ENCODE results near the gene SH3PXD2B. TPM values are rescaled to one million over a fixed set of nuclear protein-coding genes. Genes with fewer than 3 reads are reported as not detected.
A peak's percentile ranks its signal among the peaks of the same experiment; 100 is the strongest.
"Not testable (repeated sequence)": the region's sequence is repeated elsewhere in the genome, so short reads cannot be mapped to it uniquely, and the experiment has no call there.

SH3PXD2B gene
- total and polyA plus RNA-seq, 2 donors (not counting 1 experiment from before 2014, with no cell fraction given): 12.6 to 21.1 TPM

DNA sequence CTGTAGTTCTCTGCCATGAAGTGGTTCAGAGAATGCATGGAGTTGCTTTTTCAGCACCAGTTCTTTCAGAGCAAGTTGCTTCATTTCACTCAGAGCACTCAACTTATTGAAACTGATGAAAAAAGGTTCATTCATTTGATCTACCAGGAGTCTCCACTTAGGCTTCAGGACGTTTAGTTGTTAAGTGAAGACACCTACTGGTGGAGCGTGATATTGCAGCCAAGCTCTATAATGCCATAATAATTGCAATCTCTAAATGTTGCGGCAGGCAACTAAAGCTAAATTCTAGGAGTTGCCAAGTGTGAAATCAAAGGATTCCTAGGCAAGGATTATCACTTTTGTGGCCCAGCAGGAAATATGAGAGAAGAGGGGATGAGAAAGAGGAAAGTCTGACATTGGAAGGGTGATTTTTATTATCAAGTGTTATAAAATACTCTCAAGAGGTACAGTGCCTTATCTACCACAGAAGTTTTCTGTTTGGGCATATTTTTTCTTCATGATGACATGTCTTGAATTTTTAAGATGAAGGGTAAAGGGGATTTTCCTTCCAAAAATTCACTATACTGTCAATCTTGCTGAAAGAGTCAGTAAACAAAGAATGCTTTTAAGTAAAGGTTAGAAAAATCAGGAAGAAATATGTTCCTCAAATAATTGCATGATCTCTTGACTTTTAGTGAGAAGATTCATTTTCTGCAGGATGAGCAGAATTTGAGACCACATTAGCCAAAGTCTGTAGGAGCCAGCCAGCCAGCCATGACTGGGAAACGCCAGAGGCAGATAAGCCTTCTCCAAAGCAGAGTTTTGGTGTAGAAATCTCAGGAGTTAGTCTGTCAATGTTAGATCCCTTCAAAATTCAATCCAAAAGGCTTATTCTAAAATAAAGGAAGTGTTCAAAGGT is 83.4 kb downstream of the SH3PXD2B start:
- no peak overlapping the region for H3K27ac ChIP-seq (ENCODE audit: insufficient read depth, low read length)
- H3K9ac ChIP-seq (ENCODE audit: insufficient read depth, low read length): no peak overlapping the region
- no peak overlapping the region for H2AFZ ChIP-seq (ENCODE audit: low read length)
- no peak overlapping the region for H3K4me3 ChIP-seq (replicated peaks in 1 of 4; ENCODE audit: control extremely low read depth in 1 of 4, insufficient read depth in 1 of 4, low read depth in 3 of 4, low read length in 4 of 4)
- no peaks in the 10 kb centered on the region for H4K20me1 ChIP-seq (ENCODE audit: control insufficient read depth, extremely low read depth, insufficient read depth, low read length)
- H3K4me2 ChIP-seq (ENCODE audit: extremely low read depth, insufficient read depth, low read length): no peak overlapping the region
- TF ChIP-seq, protein P1, sequence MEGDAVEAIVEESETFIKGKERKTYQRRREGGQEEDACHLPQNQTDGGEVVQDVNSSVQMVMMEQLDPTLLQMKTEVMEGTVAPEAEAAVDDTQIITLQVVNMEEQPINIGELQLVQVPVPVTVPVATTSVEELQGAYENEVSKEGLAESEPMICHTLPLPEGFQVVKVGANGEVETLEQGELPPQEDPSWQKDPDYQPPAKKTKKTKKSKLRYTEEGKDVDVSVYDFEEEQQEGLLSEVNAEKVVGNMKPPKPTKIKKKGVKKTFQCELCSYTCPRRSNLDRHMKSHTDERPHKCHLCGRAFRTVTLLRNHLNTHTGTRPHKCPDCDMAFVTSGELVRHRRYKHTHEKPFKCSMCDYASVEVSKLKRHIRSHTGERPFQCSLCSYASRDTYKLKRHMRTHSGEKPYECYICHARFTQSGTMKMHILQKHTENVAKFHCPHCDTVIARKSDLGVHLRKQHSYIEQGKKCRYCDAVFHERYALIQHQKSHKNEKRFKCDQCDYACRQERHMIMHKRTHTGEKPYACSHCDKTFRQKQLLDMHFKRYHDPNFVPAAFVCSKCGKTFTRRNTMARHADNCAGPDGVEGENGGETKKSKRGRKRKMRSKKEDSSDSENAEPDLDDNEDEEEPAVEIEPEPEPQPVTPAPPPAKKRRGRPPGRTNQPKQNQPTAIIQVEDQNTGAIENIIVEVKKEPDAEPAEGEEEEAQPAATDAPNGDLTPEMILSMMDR (conservative IDR thresholded peaks at IDR 0.05 in 1 of 2, IDR thresholded peaks at IDR 0.05 in 1 of 2; ENCODE audit: low read depth in 1 of 2, low read length in 2 of 2): peak; percentile 79 to 81
- TF ChIP-seq EZH2 (IDR thresholded peaks at IDR 0.05; ENCODE audit: low read length, missing control alignments): no peak
- peak; percentile 39 to 79 for DNase-seq (ENCODE audit: low read depth in 2 of 2)
- no peaks in the 10 kb centered on the region for H3K27me3 ChIP-seq (ENCODE audit: control insufficient read depth, insufficient read depth, low read length)
- no peaks in the 10 kb centered on the region for H3K9me3 ChIP-seq (ENCODE audit: control insufficient read depth, insufficient read depth, low read depth, low read length)
- H3K79me2 ChIP-seq (ENCODE audit: control insufficient read depth, insufficient read depth, low read length): no peaks in the 10 kb centered on the region
- no peaks in the 10 kb centered on the region for H3K4me1 ChIP-seq (ENCODE audit: control insufficient read depth, extremely low read depth, insufficient read depth, low read length)
- no peaks in the 10 kb centered on the region for H3K36me3 ChIP-seq (ENCODE audit: control insufficient read depth, insufficient read depth, low read length)

DNA sequence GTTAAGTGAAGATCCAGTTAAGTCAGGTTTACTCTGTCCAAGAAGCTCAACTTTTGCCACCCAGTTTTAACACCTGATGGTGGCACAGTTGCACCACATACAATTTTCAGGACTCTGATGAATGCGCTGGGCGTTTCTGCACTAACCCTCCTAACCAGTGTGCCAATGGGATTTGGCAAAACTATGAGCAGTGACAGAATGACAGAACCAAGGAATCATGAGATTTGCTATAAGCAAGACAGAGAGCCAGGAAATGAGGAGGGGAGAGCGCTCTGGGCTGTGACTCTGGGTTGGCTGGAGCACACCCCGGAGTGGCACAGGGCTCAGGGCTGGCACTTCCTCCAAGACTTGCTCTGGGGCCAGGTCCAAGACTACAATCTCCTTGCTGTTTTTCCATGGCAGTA is 84.1 kb downstream of the SH3PXD2B start:
- H3K27me3 ChIP-seq (ENCODE audit: control insufficient read depth, insufficient read depth, low read length): no peaks in the 10 kb centered on the region
- no peaks in the 10 kb centered on the region for H3K4me1 ChIP-seq (ENCODE audit: control insufficient read depth, extremely low read depth, insufficient read depth, low read length)
- no peaks in the 10 kb centered on the region for H3K36me3 ChIP-seq (ENCODE audit: control insufficient read depth, insufficient read depth, low read length)
- no peaks in the 10 kb centered on the region for H3K9me3 ChIP-seq (ENCODE audit: control insufficient read depth, insufficient read depth, low read depth, low read length)
- no peak overlapping the region for H3K27ac ChIP-seq (ENCODE audit: insufficient read depth, low read length)
- H3K9ac ChIP-seq (ENCODE audit: insufficient read depth, low read length): no peak overlapping the region
- H3K79me2 ChIP-seq (ENCODE audit: control insufficient read depth, insufficient read depth, low read length): no peaks in the 10 kb centered on the region
- no peak for TF ChIP-seq EZH2 (IDR thresholded peaks at IDR 0.05; ENCODE audit: low read length, missing control alignments)
- TF ChIP-seq, protein P1 (conservative IDR thresholded peaks at IDR 0.05 in 1 of 2, IDR thresholded peaks at IDR 0.05 in 1 of 2; ENCODE audit: low read depth in 1 of 2, low read length in 2 of 2): no peak
- H4K20me1 ChIP-seq (ENCODE audit: control insufficient read depth, extremely low read depth, insufficient read depth, low read length): no peaks in the 10 kb centered on the region
- H2AFZ ChIP-seq (ENCODE audit: low read length): no peak overlapping the region
- H3K4me2 ChIP-seq (ENCODE audit: extremely low read depth, insufficient read depth, low read length): no peak overlapping the region
- no peak for DNase-seq (ENCODE audit: low read depth in 2 of 2)
- no peak overlapping the region for H3K4me3 ChIP-seq (replicated peaks in 1 of 4; ENCODE audit: control extremely low read depth in 1 of 4, insufficient read depth in 1 of 4, low read depth in 3 of 4, low read length in 4 of 4)

DNA sequence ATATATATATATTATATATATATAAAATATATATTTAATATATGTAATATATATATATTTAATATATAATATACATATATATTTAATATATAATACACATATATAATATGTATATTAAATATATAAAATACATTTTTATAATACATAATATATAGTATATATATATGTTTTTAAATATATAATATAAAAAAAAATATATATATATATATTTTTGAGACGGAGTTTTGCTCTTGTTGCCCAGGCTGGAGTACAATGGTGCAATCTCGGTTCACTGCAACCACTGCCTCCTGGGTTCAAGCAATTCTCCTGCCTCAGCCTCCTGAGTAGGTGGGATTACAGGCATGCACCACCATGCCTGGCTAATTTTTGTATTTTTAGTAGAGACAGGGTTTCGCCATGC is 85.6 kb downstream of the SH3PXD2B start:
- H3K27me3 ChIP-seq (ENCODE audit: control insufficient read depth, insufficient read depth, low read length); H3K4me2 ChIP-seq (ENCODE audit: extremely low read depth, insufficient read depth, low read length); H3K27ac ChIP-seq (ENCODE audit: insufficient read depth, low read length); H3K9ac ChIP-seq (ENCODE audit: insufficient read depth, low read length); H3K36me3 ChIP-seq (ENCODE audit: control insufficient read depth, insufficient read depth, low read length); H4K20me1 ChIP-seq (ENCODE audit: control insufficient read depth, extremely low read depth, insufficient read depth, low read length); H3K4me1 ChIP-seq (ENCODE audit: control insufficient read depth, extremely low read depth, insufficient read depth, low read length); H2AFZ ChIP-seq (ENCODE audit: low read length); H3K79me2 ChIP-seq (ENCODE audit: control insufficient read depth, insufficient read depth, low read length); H3K9me3 ChIP-seq (ENCODE audit: control insufficient read depth, insufficient read depth, low read depth, low read length); DNase-seq (ENCODE audit: low read depth in 2 of 2); H3K4me3 ChIP-seq (replicated peaks in 1 of 4; ENCODE audit: control extremely low read depth in 1 of 4, insufficient read depth in 1 of 4, low read depth in 3 of 4, low read length in 4 of 4): not testable (repeated sequence)
